HL-60 (cell line): ENCODE data around the gene CCL25.
"Not testable (repeated sequence)": the region's sequence is repeated elsewhere in the genome, so short reads cannot be mapped to it uniquely, and the experiment has no call there.

Source experiments
- DNase-seq, 2 experiments: peaks; one replicate each; pipeline ENCODE4 v3.0.0-alpha.2; 2010 to 2020; ENCODE audit warnings: low read depth in 1 of 2, low spot score in 1 of 2
- H3K27ac ChIP-seq: fragments of 250-450 bp; sonication (Bioruptor Pico); replicated peaks from 2 replicates; pipeline ENCODE4 v1.5.1; 2020; ENCODE audit warnings: mild to moderate bottlenecking, moderate library complexity
- H3K27me3 ChIP-seq: fragments of 250-450 bp; sonication (Bioruptor Pico); 2 replicates; pipeline ENCODE4 v1.5.1; 2021; ENCODE audit warnings: mild to moderate bottlenecking, moderate library complexity; ENCODE audit not compliant: insufficient read depth, poor library complexity, severe bottlenecking
- H3K4me3 ChIP-seq: replicated peaks from 2 replicates; pipeline ENCODE4 v1.5.1; 2011; ENCODE audit warnings: mild to moderate bottlenecking, control low read depth, low read length; ENCODE audit not compliant: insufficient read depth
- CTCF ChIP-seq: IDR thresholded peaks from one replicate; pipeline ENCODE4 v1.5.1; 2011; ENCODE audit warnings: low read length, control low read depth, inconsistent platforms; ENCODE audit not compliant: insufficient read depth
- GABPA ChIP-seq: IDR thresholded peaks from 2 replicates; pipeline ENCODE4 v1.6.1; 2012; ENCODE audit warnings: low read depth
- POLR2AphosphoS5 ChIP-seq: IDR thresholded peaks from 2 replicates; pipeline ENCODE4 v1.6.1; 2012; ENCODE audit warnings: low read depth
- REST ChIP-seq: IDR thresholded peaks from 2 replicates; pipeline ENCODE4 v1.6.1; 2012; ENCODE audit warnings: low read depth; ENCODE audit not compliant: insufficient replicate concordance
- SPI1 ChIP-seq: IDR thresholded peaks from 2 replicates; pipeline ENCODE4 v1.6.1; 2012; ENCODE audit warnings: low read depth, mild to moderate bottlenecking, borderline replicate concordance

CCL25 gene

GRCh38 chr19:8097198-8097597 lies 44.6 kb downstream of the CCL25 start:
- DNase-seq = no peak
- TF ChIP-seq CTCF = no peak
- no peaks in the 10 kb centered on the region for H3K27me3 ChIP-seq

GRCh38 chr19:8097681-8098567 lies 45.4 kb downstream of the CCL25 start:
- DNase-seq = no peak
- H3K27ac ChIP-seq = no peak overlapping the region
- TF ChIP-seq REST (no peak), SPI1 (no peak), CTCF (no peak), GABPA (no peak), POLR2AphosphoS5 (no peak)
- H3K4me3 ChIP-seq = no peak overlapping the region
- no peaks in the 10 kb centered on the region for H3K27me3 ChIP-seq

More at GRCh38 chr19:8097198-8097597, 44.6 kb downstream of the CCL25 start:
- Histone ChIP-seq H3K27ac (no peak overlapping the region), H3K4me3 (no peak overlapping the region)

- no peak overlapping the region for H3K27ac ChIP-seq
- H3K27me3 ChIP-seq = no peaks in the 10 kb centered on the region
- no peak overlapping the region for H3K4me3 ChIP-seq
- no peak for TF ChIP-seq POLR2AphosphoS5
- no peak for TF ChIP-seq REST
- no peak for TF ChIP-seq GABPA
- TF ChIP-seq SPI1 = no peak
- no peak for TF ChIP-seq CTCF
- DNase-seq = no peak
Observed at GRCh38 chr19:8101311-8101710, 48.8 kb downstream of the CCL25 start.

- not testable (repeated sequence) for H3K27ac ChIP-seq, DNase-seq, H3K27me3 ChIP-seq, H3K4me3 ChIP-seq
Observed at GRCh38 chr19:8101910-8102309, 49.4 kb downstream of the CCL25 start.
